Thoracic aorta (tissue), 2 donors: ENCODE data around the gene CAP2. TPM values are rescaled to one million over a fixed set of nuclear protein-coding genes. Genes with fewer than 3 reads are reported as not detected.
A peak's percentile ranks its signal among the peaks of the same experiment; 100 is the strongest.

Experiments used
- ATAC-seq: fragments of 150-250 bp; one replicate; pipeline ENCODE4 v1.8.0; 2017; ENCODE audit warnings: low read depth; ENCODE audit not compliant: insufficient number of reproducible peaks, low FRiP score
- DNase-seq: peaks from one replicate; pipeline ENCODE4 v3.0.0-alpha.2; 2020; ENCODE audit warnings: low spot score
- H3K27ac ChIP-seq, 2 donors: fragments of 200-600 bp; sonication (generic); 1 replicate in 1 of 2; 2 replicates in 1 of 2; pipeline ENCODE4 v1.5.1; 2016; ENCODE audit warnings: mild to moderate bottlenecking in 2 of 2, moderate library complexity in 2 of 2
- H3K27me3 ChIP-seq: fragments of 200-600 bp; sonication (generic); replicated peaks from 2 replicates; pipeline ENCODE4 v1.6.0; 2016; ENCODE audit warnings: mild to moderate bottlenecking; ENCODE audit not compliant: insufficient read depth
- H3K36me3 ChIP-seq: fragments of 200-600 bp; sonication (generic); one replicate; pipeline ENCODE4 v1.5.1; 2016
- H3K4me1 ChIP-seq, 2 donors: fragments of 200-600 bp; sonication (generic); 1 replicate in 1 of 2; 2 replicates in 1 of 2; pipeline versions ENCODE4 v1.5.1 to v1.6.0; 2016; ENCODE audit warnings: low read depth in 2 of 2, mild to moderate bottlenecking in 1 of 2; ENCODE audit not compliant: control insufficient read depth in 1 of 2
- H3K4me3 ChIP-seq: fragments of 200-600 bp; sonication (generic); 2 replicates; pipeline ENCODE4 v1.5.1; 2016; ENCODE audit warnings: mild to moderate bottlenecking
- H3K9me3 ChIP-seq: fragments of 200-600 bp; sonication (generic); 2 replicates; pipeline ENCODE4 v1.5.1; 2016
- total RNA-seq, 2 donors: library from RNA; depleted of rRNA; stranded (reverse); fragments of >200 nt; gene quantifications; one replicate each; pipeline versions ENCODE4 v1.1.0 to v1.2.3, GENCODE V29; 2016
- TF ChIP-seq, protein P1 (sequence below): fragments of 200-600 bp; sonication (generic); IDR thresholded peaks from one replicate; pipeline ENCODE4 v1.5.1; 2019; ENCODE audit warnings: antibody characterized with exemption

CAP2 gene
- total RNA-seq, 2 donors from 2014 or later, result 20.6 to 20.8 TPM

- ATAC-seq, result no peak
- TF ChIP-seq, protein P1, sequence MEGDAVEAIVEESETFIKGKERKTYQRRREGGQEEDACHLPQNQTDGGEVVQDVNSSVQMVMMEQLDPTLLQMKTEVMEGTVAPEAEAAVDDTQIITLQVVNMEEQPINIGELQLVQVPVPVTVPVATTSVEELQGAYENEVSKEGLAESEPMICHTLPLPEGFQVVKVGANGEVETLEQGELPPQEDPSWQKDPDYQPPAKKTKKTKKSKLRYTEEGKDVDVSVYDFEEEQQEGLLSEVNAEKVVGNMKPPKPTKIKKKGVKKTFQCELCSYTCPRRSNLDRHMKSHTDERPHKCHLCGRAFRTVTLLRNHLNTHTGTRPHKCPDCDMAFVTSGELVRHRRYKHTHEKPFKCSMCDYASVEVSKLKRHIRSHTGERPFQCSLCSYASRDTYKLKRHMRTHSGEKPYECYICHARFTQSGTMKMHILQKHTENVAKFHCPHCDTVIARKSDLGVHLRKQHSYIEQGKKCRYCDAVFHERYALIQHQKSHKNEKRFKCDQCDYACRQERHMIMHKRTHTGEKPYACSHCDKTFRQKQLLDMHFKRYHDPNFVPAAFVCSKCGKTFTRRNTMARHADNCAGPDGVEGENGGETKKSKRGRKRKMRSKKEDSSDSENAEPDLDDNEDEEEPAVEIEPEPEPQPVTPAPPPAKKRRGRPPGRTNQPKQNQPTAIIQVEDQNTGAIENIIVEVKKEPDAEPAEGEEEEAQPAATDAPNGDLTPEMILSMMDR, result no peak
- peaks cover 0 to 11% of the 10 kb centered on the region in 2 donors for H3K4me1 ChIP-seq
- no peak overlapping the region for H3K4me3 ChIP-seq
- DNase-seq, result no peak
- H3K9me3 ChIP-seq, result peaks cover 11% of the 10 kb centered on the region
- H3K36me3 ChIP-seq, result no peaks in the 10 kb centered on the region
- no peaks in the 10 kb centered on the region for H3K27me3 ChIP-seq
- H3K27ac ChIP-seq, result no peak overlapping the region
Measured at GRCh38 chr6:17365961-17366360, 27.4 kb upstream of the CAP2 start.

- ATAC-seq, result no peak
Measured at GRCh38 chr6:17367868-17368267, 25.5 kb upstream of the CAP2 start.

GRCh38 chr6:17381424-17382147, 11.8 kb upstream of the CAP2 start:
- peaks cover 8 to 10% of the 10 kb centered on the region in 2 donors for H3K4me1 ChIP-seq
- ATAC-seq (peak; percentile 82), DNase-seq (no peak)
- peak overlapping the region in 1 of 2 donors; percentile 41 for H3K27ac ChIP-seq
- no peaks in the 10 kb centered on the region for H3K36me3 ChIP-seq
- TF ChIP-seq, protein P1, result no peak
- no peaks in the 10 kb centered on the region for H3K27me3 ChIP-seq
- peak overlapping the region; percentile 38 for H3K4me3 ChIP-seq
- H3K9me3 ChIP-seq, result no peaks in the 10 kb centered on the region

More at GRCh38 chr6:17367868-17368267, 25.5 kb upstream of the CAP2 start:
- Histone ChIP-seq H3K27me3 (no peaks in the 10 kb centered on the region), H3K4me1 (no peaks in the 10 kb centered on the region), H3K4me3 (no peak overlapping the region), H3K9me3 (peaks cover 11% of the 10 kb centered on the region), H3K36me3 (no peaks in the 10 kb centered on the region), H3K27ac (no peak overlapping the region)
- TF ChIP-seq, protein P1, result no peak
- DNase-seq, result no peak

- Histone ChIP-seq H3K4me1 (peaks cover 8 to 10% of the 10 kb centered on the region in 2 donors), H3K4me3 (no peak overlapping the region), H3K27ac (no peak overlapping the region), H3K36me3 (no peaks in the 10 kb centered on the region), H3K9me3 (no peaks in the 10 kb centered on the region), H3K27me3 (no peaks in the 10 kb centered on the region)
- TF ChIP-seq, protein P1, result no peak
- no peak for ATAC-seq
- DNase-seq, result no peak
Measured at GRCh38 chr6:17385660-17386059, 7.7 kb upstream of the CAP2 start.

DNA sequence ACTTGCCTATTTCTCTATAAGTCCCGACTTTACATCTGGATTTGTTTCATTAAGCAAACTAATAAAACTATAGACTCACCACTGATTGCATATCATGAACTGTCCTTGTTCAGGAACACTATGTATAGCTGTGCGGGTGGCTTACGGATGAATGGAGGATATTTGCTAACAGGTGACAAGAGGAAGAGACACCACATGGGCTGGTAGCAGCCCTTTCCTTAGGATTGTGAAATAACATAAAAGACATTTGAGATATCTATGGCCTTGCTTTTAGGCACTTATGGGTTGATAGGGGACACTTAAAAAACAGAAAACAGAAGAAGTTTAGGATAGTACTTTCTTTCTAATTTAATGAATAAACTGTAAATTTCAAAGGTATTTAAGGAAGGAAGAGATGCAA, 5.0 kb upstream of the CAP2 start:
- ATAC-seq (no peak), DNase-seq (no peak)
- Histone ChIP-seq H3K4me1 (peaks cover 0 to 3% of the 10 kb centered on the region in 2 donors), H3K27ac (no peak overlapping the region), H3K4me3 (no peak overlapping the region), H3K27me3 (no peaks in the 10 kb centered on the region), H3K9me3 (no peaks in the 10 kb centered on the region), H3K36me3 (no peaks in the 10 kb centered on the region)
- TF ChIP-seq, protein P1, result no peak
